ENCODE data around the gene LRRFIP1. TPM values are rescaled to one million over a fixed set of nuclear protein-coding genes. Genes with fewer than 3 reads are reported as not detected.

LRRFIP1 gene
- total and polyA plus RNA-seq, 9 of the 15 experiments (the other 6 are each of a cell fraction or from before 2014, with no cell fraction given), result 13.1 to 45.2 (median 31.3) TPM

- Histone ChIP-seq H3K4me2 (ENCODE audit: insufficient read depth, low read length) (no peak overlapping the region), H3K36me3 (ENCODE audit: control insufficient read depth, insufficient read depth, low read length) (no peaks in the 10 kb centered on the region), H3K9me1 (ENCODE audit: control insufficient read depth, insufficient read depth, low read length) (no peaks in the 10 kb centered on the region), H4K20me1 (replicated peaks; ENCODE audit: control insufficient read depth, insufficient read depth, low read length) (no peaks in the 10 kb centered on the region), H3K27me3 (ENCODE audit: control insufficient read depth in 2 of 2, insufficient read depth in 2 of 2, low read length in 2 of 2) (peaks cover 23 to 47% of the 10 kb centered on the region in 2 experiments; a peak in 4 of 5 replicates), H2AFZ (ENCODE audit: low read depth, low read length) (no peak overlapping the region), H3K9me3 (replicated peaks; ENCODE audit: control insufficient read depth, insufficient read depth, low read depth, low read length) (no peaks in the 10 kb centered on the region), H3K4me1 (replicated peaks in 1 of 2; ENCODE audit: control insufficient read depth in 2 of 2, insufficient read depth in 2 of 2, low read length in 2 of 2) (peaks cover 0 to 7% of the 10 kb centered on the region in 2 experiments; a peak in 3 of 5 replicates), H3K79me2 (ENCODE audit: control insufficient read depth, insufficient read depth, low read length) (no peaks in the 10 kb centered on the region), H3K27ac (ENCODE audit: extremely low read depth, low read depth, low read length) (no peak overlapping the region), H3K9ac (ENCODE audit: insufficient read depth in 1 of 2, low read depth in 2 of 2, low read length in 2 of 2) (no peak overlapping the region), H3K4me3 (no peak overlapping the region)
- no TSS peak for BruUV-seq (replicated peaks)
- ChIA-PET POLR2A (interaction anchor here (0.5 kb wide), 1 partner anchor 34 kb away, joined by 4 read pairs; no protein-coding TSS in a partner anchor), CTCF (ENCODE audit: low intra/inter-chr PET ratio) (no interaction called here)
- intact Hi-C loops (cut with micrococcal nuclease) (no loop called here), in situ Hi-C loops (cut with MboI) (no loop called here)
- ATAC-seq (no peak), FAIRE-seq (no peak), DNase-seq (ENCODE audit: extremely low read depth in 1 of 4, low spot score in 3 of 4) (no peak)
- under 1% methylated on average over 21 of the region's 21 CpGs for whole genome bisulfite sequencing (ENCODE audit: insufficient coverage, low coverage, missing lambda C conversion rate)
- no peak for TF ChIP-seq JUN (IDR thresholded peaks at IDR 0.05; ENCODE audit: borderline replicate concordance, low read depth, low read length)
- TF ChIP-seq JUN (CRISPR knock-in tag; IDR thresholded peaks at IDR 0.05; ENCODE audit: borderline replicate concordance), result no peak
- no peak for TF ChIP-seq CEBPB (tag; IDR thresholded peaks at IDR 0.05)
- 0 out of 2 replicates have a peak, but pooled peaks have one; percentile 18 for TF ChIP-seq MGA (IDR thresholded peaks at IDR 0.05)
- TF ChIP-seq ASH1L (IDR thresholded peaks at IDR 0.05; ENCODE audit: borderline replicate concordance, low read depth, partially characterized antibody), result no peak
- TF ChIP-seq HES1 (IDR thresholded peaks at IDR 0.05; ENCODE audit: low read depth), result no peak
- TF ChIP-seq CBX8 (IDR thresholded peaks at IDR 0.05; ENCODE audit: borderline replicate concordance, extremely low read depth, low read depth, low read length, poor library complexity, severe bottlenecking), result peak; percentile 40
- no peak for TF ChIP-seq TAF1 (IDR thresholded peaks at IDR 0.05; ENCODE audit: control insufficient read depth, extremely low read depth, insufficient read depth, low read length, severe bottlenecking)
- TF ChIP-seq ZC3H8 (IDR thresholded peaks at IDR 0.05), result no peak
These were observed 42.4 kb downstream of the LRRFIP1 start for GRCh38 chr2:237669628-237670392.

Data from K562 (cell line).